ENCODE results near the gene APEX1. TPM values are rescaled to one million over a fixed set of nuclear protein-coding genes. Genes with fewer than 3 reads are reported as not detected.
"Not testable (repeated sequence)": the region's sequence is repeated elsewhere in the genome, so short reads cannot be mapped to it uniquely, and the experiment has no call there.

APEX1 gene
- total RNA-seq, 1 donor from 2014 or later: 76.6 TPM

DNA sequence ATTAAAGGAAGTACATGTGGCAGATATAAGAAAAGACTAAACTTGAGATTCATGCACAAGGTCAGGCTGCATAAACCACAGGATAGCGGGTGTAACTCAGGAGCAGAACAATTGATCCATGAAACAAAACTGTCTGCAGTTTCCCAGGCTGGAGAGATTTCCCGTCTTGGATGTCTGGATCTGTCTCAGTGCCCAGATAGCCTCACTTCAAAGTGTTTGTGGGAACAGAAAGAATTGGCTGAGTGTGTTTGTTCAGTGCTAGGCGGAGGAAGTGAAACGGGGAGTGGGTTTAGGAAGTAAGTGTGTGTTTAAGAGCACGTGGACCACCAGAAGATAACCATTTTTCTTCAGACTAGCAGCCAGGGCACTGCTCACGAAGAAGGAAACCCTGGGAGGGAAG lies 48.9 kb downstream of the APEX1 start:
- no peak overlapping the region for H3K4me2 ChIP-seq
- H3K36me3 ChIP-seq: no peaks in the 10 kb centered on the region
- TF ChIP-seq, protein P1, sequence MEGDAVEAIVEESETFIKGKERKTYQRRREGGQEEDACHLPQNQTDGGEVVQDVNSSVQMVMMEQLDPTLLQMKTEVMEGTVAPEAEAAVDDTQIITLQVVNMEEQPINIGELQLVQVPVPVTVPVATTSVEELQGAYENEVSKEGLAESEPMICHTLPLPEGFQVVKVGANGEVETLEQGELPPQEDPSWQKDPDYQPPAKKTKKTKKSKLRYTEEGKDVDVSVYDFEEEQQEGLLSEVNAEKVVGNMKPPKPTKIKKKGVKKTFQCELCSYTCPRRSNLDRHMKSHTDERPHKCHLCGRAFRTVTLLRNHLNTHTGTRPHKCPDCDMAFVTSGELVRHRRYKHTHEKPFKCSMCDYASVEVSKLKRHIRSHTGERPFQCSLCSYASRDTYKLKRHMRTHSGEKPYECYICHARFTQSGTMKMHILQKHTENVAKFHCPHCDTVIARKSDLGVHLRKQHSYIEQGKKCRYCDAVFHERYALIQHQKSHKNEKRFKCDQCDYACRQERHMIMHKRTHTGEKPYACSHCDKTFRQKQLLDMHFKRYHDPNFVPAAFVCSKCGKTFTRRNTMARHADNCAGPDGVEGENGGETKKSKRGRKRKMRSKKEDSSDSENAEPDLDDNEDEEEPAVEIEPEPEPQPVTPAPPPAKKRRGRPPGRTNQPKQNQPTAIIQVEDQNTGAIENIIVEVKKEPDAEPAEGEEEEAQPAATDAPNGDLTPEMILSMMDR (IDR thresholded peaks at IDR 0.05): no peak
- TF ChIP-seq EZH2phosphoT487 (IDR thresholded peaks at IDR 0.05) (no peak), EZH2 (IDR thresholded peaks at IDR 0.05) (no peak)
- H3F3A ChIP-seq (ENCODE audit: low read depth): no peaks in the 10 kb centered on the region
- H3K79me2 ChIP-seq (ENCODE audit: low read depth): no peaks in the 10 kb centered on the region
- no peak overlapping the region for H3K4me3 ChIP-seq
- Mint-ChIP-seq H3K27ac (peak overlapping the region; percentile 4), H3K36me3 (no peaks in the 10 kb centered on the region), H3K4me3 (peak overlapping the region; percentile 2), H3K27me3 (ENCODE audit: insufficient read depth, low read depth) (no peaks in the 10 kb centered on the region), H3K9me3 (peaks cover 13% of the 10 kb centered on the region), H3K4me1 (peaks cover 8% of the 10 kb centered on the region)
- no peak overlapping the region for H3K9ac ChIP-seq
- no peak for DNase-seq (ENCODE audit: low spot score)
- no peaks in the 10 kb centered on the region for H4K20me1 ChIP-seq (ENCODE audit: low read depth)
- no peaks in the 10 kb centered on the region for H3K9me3 ChIP-seq (ENCODE audit: low read depth)
- H3K27me3 ChIP-seq: no peaks in the 10 kb centered on the region
- H2AFZ ChIP-seq (replicated peaks): no peak overlapping the region
- peaks cover 6% of the 10 kb centered on the region for H3K4me1 ChIP-seq
- no peak overlapping the region for H3K27ac ChIP-seq

DNA sequence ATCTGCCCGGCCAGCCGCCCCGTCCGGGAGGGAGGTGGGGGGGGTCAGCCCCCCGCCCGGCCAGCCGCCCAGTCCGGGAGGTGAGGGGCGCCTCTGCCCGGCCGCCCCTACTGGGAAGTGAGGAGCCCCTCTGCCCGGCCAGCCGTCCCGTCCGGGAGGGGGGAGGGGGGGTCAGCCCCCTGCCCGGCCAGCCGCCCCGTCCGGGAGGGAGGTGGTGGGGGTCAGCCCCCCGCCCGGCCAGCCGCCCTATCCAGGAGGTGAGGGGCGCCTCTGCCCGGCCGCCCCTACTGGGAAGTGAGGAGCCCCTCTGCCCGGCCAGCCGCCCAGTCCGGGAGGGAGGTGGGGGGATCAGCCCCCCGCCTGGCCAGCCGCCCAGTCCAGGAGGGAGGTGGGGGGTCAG lies 51.2 kb downstream of the APEX1 start:
- not testable (repeated sequence) for H3K27me3 Mint-ChIP-seq (ENCODE audit: insufficient read depth, low read depth); H3K79me2 ChIP-seq (ENCODE audit: low read depth); H3K4me1 ChIP-seq; H3K4me1 Mint-ChIP-seq; H3K36me3 Mint-ChIP-seq; H3K9me3 ChIP-seq (ENCODE audit: low read depth); H4K20me1 ChIP-seq (ENCODE audit: low read depth); DNase-seq (ENCODE audit: low spot score); H2AFZ ChIP-seq (replicated peaks); H3K36me3 ChIP-seq; H3F3A ChIP-seq (ENCODE audit: low read depth); H3K4me3 ChIP-seq; H3K27me3 ChIP-seq; H3K27ac ChIP-seq; H3K4me3 Mint-ChIP-seq; H3K4me2 ChIP-seq; H3K27ac Mint-ChIP-seq; H3K9ac ChIP-seq
- peaks cover 13% of the 10 kb centered on the region for H3K9me3 Mint-ChIP-seq

- not testable (repeated sequence) for H3K9me3 ChIP-seq (ENCODE audit: low read depth); H3K4me3 ChIP-seq; H3K4me3 Mint-ChIP-seq; H3K9ac ChIP-seq; H3K79me2 ChIP-seq (ENCODE audit: low read depth); H3K36me3 ChIP-seq; H3K4me2 ChIP-seq; H4K20me1 ChIP-seq (ENCODE audit: low read depth); H3K4me1 Mint-ChIP-seq; H3K27ac Mint-ChIP-seq; H3K27me3 Mint-ChIP-seq (ENCODE audit: insufficient read depth, low read depth); H3K4me1 ChIP-seq; H3F3A ChIP-seq (ENCODE audit: low read depth); H3K27ac ChIP-seq; H3K27me3 ChIP-seq; H3K36me3 Mint-ChIP-seq; DNase-seq (ENCODE audit: low spot score); H2AFZ ChIP-seq (replicated peaks)
- peaks cover 13% of the 10 kb centered on the region for H3K9me3 Mint-ChIP-seq
Measured at GRCh38 chr14:20506752-20507151, 51.7 kb downstream of the APEX1 start.

Small RNA genes within 50 kb of the gene (small RNA-seq; reads per million reads assigned to genes)
- not detected for gene RNA5SP382

Other genes with a start within 250 kb of the APEX1 start
- gene OR11H6, start 231.5 kb upstream of the APEX1 start, total RNA-seq (ENCODE audit: low replicate concordance): not detected in 2 replicates
- not detected in 2 replicates for gene OR11H7, start 226.2 kb upstream of the APEX1 start, total RNA-seq (ENCODE audit: low replicate concordance)
- gene OR11H4, start 215.9 kb upstream of the APEX1 start, total RNA-seq (ENCODE audit: low replicate concordance): not detected in 2 replicates
- 15.1 and 15.3 TPM in 2 replicates for gene TTC5, start 149.3 kb upstream of the APEX1 start, total RNA-seq (ENCODE audit: low replicate concordance)
- gene CCNB1IP1, start 121.9 kb upstream of the APEX1 start, total RNA-seq (ENCODE audit: low replicate concordance): 218 and 279 TPM in 2 replicates
- gene PARP2, start 111.6 kb upstream of the APEX1 start, total RNA-seq (ENCODE audit: low replicate concordance): 33.2 and 47.2 TPM in 2 replicates
- 10.9 and 19.8 TPM in 2 replicates for gene TEP1, start 41.7 kb upstream of the APEX1 start, total RNA-seq (ENCODE audit: low replicate concordance)
- 0.22 TPM in 1 of 2 replicates, not detected in the other for gene KLHL33, start 19.1 kb upstream of the APEX1 start, total RNA-seq (ENCODE audit: low replicate concordance)
- 62.5 and 67.0 TPM in 2 replicates for gene OSGEP, start 414 bp upstream of the APEX1 start, total RNA-seq (ENCODE audit: low replicate concordance)
- 24.1 and 35.3 TPM in 2 replicates for gene PIP4P1, start 6.2 kb downstream of the APEX1 start, total RNA-seq (ENCODE audit: low replicate concordance)
- gene PNP, start 14.2 kb downstream of the APEX1 start, total RNA-seq (ENCODE audit: low replicate concordance): 43.6 and 50.6 TPM in 2 replicates
- gene RNASE10, start 50.3 kb downstream of the APEX1 start, total RNA-seq (ENCODE audit: low replicate concordance): not detected in 2 replicates
- not detected in 2 replicates for gene RNASE9, start 105.8 kb downstream of the APEX1 start, total RNA-seq (ENCODE audit: low replicate concordance)
- not detected in 2 replicates for gene RNASE11, start 132.8 kb downstream of the APEX1 start, total RNA-seq (ENCODE audit: low replicate concordance)
- not detected in 2 replicates for gene RNASE12, start 136.2 kb downstream of the APEX1 start, total RNA-seq (ENCODE audit: low replicate concordance)
- gene OR6S1, start 186.5 kb downstream of the APEX1 start, total RNA-seq (ENCODE audit: low replicate concordance): not detected in 2 replicates
- 2.0 and 2.1 TPM in 2 replicates for gene RNASE4, start 229.3 kb downstream of the APEX1 start, total RNA-seq (ENCODE audit: low replicate concordance)
- gene ANG, start 233.5 kb downstream of the APEX1 start, total RNA-seq (ENCODE audit: low replicate concordance): 0.99 TPM in 1 of 2 replicates, not detected in the other